GM18505 (cell line): ENCODE data around the gene ARAP3.

Experiments
- ATAC-seq: cut with Tn5 transposase; IDR thresholded peaks from one replicate; pipeline ENCODE4 v1.9.1; 2021; ENCODE audit not compliant: unreplicated experiment
- POLR2A ChIP-seq: IDR thresholded peaks from 4 replicates; pipeline ENCODE4 v1.6.1; 2011; ENCODE audit warnings: borderline replicate concordance; ENCODE audit not compliant: insufficient read depth, insufficient read length; ENCODE audit errors: extremely low read depth

Gene ARAP3

DNA sequence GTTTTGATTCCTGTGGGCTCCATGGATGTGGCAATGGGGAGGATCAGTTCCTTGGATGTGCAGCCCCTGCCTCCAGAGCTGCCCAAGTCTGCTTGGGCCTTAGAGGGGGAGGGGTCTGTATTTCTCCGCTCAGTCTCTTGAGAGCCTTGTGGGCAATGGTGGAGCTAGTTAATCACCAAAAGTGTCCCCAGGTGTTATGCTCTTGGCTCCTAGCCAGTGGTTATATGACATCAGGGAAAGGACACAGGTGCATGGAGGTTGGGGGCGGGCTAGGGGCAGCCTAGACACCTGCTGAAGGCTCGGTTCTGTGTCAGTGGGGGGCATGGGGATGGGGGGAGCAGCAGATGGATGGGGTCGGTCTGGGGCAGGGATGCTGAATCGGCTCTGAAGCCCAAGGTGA, 12.4 kb upstream of the ARAP3 start:
- no peak for TF ChIP-seq POLR2A
- no peak for ATAC-seq

DNA sequence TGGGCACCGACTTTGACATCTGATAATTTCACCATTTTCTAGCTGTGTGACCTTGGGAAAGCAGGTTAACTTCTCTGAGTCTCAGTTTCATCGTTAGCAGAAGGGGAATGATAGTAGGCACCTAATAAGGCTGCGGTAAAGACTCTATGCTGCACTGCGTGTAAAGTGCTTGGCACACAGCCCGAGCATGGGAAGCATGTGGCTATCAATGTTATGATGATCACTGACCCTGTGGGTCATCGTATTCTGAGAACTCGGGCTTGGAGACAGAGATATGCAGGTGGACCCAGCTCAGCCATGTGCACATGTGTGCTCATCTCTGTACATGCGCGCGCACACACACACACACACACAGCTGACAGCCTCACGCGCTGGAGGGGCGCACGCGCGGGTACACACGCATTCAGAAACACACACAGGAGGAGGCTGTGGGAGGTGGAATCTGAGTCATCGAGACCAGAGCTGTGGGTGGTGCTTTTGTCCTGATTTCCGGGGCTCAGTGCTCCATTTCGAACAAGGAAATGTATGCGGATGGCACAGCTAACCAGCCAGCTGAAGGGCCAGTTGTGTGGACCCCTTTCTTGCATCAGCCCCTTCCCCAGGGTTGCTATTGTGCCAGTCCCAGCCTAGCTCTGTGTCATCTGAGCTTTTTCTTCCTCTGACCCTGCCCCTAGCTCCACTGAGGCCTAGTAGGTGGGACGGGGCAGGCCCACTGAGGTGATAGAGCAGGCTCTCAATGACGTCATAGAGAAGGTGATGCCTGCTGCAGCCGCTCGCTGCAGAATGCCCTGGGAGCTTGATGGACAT, 11.1 kb upstream of the ARAP3 start:
- no peak for TF ChIP-seq POLR2A
- ATAC-seq, result no peak

DNA sequence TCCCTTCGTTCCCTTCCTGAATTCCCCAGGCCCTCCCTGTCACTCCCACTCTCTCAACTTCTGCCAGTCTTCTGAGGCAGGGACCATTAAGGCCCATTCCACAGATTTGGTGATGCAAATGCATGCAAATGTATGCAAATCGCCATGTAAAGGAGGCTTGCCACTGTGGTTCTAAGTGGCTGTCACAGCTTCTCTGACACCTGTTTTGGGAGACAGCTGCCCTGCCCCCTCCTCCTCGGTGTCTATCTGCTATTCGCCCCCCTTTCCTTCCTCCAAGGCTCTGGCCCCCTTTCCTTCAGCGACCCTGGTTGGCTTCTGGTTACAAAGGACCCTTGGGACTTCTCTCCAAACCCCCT, 10.5 kb upstream of the ARAP3 start:
- ATAC-seq, result no peak
- no peak for TF ChIP-seq POLR2A

DNA sequence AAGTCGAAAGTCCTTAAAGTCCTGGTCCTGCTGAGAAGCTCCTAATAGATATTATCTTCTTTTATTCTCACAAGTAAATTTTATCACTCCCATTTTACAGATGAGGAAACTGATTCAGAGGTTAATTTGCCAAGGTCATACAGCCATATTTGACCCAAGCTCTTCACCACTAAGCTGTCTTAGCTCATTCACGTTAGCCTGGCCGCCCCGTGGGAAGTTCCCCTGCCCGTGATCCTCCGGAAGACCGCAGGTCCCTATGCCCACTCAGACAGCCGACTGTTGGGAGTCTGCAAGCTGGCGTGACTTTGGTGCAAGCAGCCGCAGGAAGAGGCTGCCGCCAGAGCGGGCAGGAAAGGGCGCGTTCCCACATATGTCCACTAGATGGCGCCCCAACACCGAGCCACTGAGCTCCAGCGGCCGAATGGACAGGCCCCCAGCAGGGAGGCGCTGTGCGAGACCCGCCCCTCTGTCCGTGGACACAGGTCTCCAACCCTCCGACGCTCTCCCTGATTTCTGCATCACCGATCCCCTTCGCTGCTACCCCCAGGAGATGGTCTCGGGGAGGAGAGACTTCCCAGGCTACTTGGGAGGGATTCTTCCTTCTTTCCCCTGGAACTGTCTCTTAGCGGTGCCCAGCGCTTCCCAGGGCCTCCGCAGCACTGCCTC, 10.0 kb upstream of the ARAP3 start:
- ATAC-seq, result peak; percentile 83
- no peak for TF ChIP-seq POLR2A

DNA sequence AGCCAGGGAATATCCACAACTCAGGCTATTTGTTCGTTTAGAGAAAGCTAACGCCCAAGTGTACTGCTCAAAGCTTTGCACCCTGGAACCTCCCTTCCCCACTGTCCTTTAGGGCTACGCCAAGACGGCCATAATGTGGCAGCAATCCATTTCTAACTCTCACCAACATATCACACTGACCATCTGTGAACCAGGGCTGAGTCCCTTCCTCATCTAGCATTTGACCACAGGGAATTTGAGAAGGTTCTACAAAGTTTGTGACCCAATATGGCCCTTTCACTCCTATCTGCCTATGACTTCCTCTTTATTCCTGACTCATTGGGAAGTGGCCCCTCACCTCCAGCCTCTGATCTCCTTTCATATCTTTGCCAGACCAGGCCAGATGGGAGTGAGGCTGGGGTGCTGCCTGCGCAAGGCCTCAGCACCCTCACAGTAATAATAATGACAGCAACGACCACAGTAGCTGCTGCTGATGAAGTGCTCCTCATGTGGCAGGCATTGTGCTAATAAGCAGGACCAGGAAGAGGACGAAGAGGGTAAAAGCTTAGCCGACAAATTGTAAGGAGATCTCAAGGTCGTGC, 9.3 kb upstream of the ARAP3 start:
- ATAC-seq, result no peak
- no peak for TF ChIP-seq POLR2A

DNA sequence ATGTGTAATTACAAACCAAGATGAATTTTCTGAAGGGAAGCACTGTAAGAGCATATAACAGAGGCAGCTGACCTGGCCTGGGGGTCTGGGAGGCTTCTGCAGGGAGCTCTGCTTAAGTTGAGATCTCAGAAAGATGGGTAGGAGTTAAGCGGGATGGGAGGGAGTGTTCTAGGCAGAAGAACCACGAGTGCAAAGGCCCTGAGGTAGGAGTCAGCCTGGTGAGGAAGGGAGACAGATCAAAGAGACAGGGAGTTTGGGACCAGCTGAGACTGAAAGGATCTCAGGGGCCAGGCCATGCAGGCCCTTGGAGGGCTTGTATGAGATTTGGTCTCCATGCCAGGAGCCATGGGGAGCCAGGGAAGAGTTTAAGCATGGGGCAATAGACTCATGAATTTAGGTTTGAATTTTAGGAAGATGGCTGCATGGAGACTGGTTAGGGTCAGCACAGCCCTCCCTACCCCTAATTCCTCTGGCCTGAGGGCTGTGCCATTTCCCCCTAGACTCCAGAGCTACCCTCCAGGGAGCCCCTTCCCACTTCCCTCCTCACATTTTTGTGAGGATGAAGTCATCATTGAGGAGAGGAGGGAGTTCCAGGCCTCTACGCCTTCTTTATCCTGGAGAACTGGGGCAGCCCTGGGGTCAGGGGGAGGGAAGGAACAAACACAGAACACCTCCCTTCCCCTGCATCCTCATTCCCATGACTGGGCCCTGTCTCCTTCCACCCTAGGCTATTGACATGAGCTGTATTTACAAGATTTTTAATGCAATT, 4.8 kb upstream of the ARAP3 start:
- no peak for ATAC-seq

DNA sequence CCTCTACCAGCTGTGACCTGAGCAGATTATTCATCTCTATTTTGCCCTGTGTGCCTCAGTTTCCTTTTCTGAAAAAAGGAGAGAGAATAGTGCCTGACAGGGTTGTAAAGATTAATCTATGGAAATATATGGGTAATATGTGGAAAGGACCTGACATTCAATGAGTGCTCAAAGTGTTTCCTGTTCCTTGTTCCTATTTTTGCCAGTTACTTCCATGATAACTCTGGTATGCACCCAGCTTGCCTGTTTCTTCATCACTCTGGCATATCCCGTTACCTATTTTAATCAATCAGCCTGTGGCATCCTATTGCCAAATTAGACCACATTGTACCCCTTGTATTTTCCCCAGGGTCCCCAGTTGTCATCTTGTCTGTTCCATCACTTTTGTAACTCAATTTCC, 3.6 kb upstream of the ARAP3 start:
- ATAC-seq, result no peak
- no peak for TF ChIP-seq POLR2A

More for the DNA sequence above, 4.8 kb upstream of the ARAP3 start:
- no peak for TF ChIP-seq POLR2A

DNA sequence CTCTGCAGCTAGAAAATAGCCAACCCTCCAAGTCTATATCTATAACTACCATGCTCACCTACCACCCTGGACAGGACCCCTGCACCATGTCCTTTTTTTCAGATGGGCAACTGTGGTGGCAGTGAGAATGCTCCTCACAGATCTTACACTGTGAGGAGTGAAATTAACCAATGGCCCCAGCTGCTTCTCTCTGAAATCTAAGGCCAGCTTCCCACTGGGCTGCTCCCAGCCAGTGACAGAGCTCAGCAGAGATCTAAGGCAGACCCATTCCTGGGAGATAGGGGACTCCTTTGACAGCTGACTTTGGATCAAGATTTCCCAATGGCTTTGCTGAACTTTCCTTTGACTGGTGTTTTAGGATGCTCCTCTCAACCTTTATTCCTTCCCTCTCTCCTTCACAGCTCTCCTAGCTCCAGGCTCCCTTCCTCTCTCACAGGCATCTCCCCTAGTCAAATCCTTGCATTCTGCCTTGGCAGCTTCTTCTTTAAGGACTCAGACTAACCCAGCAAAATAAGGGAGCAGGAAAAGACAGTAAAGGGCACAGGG, 1.6 kb upstream of the ARAP3 start:
- TF ChIP-seq POLR2A, result no peak

DNA sequence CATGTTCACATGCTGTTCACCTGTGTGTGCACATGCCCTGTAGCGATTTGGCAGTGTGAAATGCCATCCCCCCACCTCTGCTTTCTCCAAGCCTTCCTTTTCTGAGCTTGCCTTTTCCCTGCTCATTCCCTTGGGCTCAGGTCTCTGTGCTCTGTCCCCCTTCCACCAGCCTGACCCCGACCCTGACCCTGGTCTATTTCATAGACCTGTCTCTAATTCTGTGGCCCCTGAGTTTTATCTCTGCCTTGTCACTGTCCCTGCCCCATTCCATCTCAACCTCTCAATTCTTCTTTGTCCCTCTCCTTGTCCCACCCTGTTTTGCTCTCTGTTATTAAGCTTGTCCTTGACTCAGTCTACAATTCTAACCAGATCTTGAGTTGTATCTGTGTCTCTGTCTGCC, 735 bp downstream of the ARAP3 start:
- no peak for ATAC-seq
- no peak for TF ChIP-seq POLR2A

More for the DNA sequence above, 1.6 kb upstream of the ARAP3 start:
- ATAC-seq, result no peak

DNA sequence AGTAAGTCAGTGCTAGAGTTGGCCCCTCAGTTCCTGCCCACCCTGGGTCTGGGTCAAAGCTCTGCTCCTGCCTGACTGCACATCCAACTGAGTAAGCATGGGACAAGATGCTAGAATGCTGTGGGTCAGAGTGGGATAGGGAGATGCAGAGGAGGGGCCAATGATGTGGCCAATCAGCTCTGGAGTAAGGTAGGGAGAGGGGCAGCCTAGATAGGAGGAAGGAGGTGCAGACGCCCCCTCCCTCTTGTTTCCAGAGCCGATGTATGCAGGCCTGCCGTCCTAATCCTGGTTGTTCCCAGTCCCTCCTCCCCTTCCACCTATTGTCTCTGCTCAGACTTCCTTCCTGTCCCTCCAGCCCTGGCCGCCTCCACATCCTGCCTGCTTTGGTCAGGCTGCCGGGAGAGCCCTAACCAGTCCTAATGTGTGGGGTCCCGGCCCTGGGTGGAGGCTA, 1.3 kb downstream of the ARAP3 start:
- ATAC-seq, result no peak
- TF ChIP-seq POLR2A, result no peak

DNA sequence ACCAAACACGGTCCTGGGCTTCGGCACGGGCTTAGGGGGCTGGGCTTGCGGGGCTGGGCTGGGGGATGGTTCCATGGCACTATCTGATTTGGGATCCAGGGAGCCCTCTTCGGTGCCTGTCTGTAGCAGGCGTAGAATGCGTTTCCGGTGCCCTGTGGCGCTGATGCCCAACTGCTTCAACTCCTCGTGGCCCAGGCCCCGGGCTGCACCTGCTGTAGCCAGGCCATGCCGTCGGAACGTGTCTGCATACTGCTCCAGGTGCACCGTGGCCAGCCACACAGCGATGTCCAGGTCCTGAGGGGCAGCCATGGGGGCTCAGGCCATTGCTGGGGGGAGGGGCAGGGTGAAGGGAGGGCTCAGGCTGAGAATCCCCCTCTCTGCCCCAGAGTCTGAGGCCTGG, 1.9 kb downstream of the ARAP3 start:
- no peak for ATAC-seq
- no peak for TF ChIP-seq POLR2A

DNA sequence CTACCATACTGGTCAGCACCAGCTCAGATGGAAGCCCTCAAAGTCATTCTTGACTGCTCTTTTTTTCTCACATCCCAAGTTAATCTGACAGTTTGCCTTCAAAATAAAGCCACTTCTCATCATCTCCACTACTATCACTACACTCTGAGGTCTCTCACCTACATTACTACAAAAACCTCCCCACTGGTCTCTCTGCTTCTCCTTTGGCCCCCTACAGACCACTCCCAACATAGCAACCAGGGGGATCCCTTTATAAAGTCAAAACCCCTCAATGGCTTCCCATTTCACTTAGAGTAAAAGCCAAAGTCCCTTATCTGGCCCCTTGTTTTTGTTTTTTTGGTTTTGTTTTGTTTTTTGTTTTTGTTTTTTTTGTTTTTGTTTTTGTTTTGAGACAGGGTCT, 4.6 kb downstream of the ARAP3 start:
- TF ChIP-seq POLR2A, result no peak
- no peak for ATAC-seq

DNA sequence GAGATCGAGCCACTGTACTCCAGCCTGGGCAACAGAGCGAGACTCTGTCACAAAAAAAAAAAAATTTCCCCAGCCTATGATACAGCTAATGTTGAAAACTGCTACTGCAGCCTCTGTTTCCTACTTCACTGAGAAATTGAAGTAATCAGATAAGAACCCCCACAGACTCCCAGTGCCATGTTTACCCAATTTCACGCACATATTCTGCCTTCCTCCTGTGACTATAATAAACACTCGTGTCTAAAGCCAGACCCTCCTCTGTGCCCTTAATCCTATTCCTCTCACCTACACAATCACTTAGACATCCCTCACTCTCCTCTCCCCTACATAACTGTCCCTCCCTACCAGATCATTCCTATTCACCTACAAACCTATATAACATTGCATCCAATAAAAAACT, 6.4 kb downstream of the ARAP3 start:
- ATAC-seq, result no peak
- no peak for TF ChIP-seq POLR2A

DNA sequence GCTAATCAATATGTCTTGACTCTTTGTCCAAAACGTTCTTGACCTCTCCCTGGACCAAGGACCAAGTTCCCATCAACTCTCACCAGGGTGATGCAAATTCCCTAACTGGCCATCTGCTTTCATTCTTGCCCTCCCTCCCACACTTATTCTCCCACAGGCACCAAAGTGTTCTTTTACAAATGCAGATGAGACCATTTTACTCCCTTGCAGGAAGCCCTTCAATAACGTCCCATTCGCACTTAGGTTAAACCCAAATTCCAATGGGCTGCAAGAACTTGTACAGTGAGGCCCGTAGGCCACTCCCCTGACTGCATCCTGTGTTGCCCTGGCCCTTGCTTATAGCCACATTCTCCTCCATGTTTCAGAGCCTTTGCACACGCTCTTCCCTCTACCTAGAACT, 7.3 kb downstream of the ARAP3 start:
- ATAC-seq, result no peak
- no peak for TF ChIP-seq POLR2A
